Fibroblast of skin of abdomen (primary cell): ENCODE measurements around the gene AEN.

Experiments used
- DNase-seq: peaks from one replicate; pipeline ENCODE4 v3.0.0-alpha.2; 2013

Gene AEN

GRCh38 chr15:88613074-88613944, 7.8 kb upstream of the AEN start:
- DNase-seq, result peak; percentile 36

DNA sequence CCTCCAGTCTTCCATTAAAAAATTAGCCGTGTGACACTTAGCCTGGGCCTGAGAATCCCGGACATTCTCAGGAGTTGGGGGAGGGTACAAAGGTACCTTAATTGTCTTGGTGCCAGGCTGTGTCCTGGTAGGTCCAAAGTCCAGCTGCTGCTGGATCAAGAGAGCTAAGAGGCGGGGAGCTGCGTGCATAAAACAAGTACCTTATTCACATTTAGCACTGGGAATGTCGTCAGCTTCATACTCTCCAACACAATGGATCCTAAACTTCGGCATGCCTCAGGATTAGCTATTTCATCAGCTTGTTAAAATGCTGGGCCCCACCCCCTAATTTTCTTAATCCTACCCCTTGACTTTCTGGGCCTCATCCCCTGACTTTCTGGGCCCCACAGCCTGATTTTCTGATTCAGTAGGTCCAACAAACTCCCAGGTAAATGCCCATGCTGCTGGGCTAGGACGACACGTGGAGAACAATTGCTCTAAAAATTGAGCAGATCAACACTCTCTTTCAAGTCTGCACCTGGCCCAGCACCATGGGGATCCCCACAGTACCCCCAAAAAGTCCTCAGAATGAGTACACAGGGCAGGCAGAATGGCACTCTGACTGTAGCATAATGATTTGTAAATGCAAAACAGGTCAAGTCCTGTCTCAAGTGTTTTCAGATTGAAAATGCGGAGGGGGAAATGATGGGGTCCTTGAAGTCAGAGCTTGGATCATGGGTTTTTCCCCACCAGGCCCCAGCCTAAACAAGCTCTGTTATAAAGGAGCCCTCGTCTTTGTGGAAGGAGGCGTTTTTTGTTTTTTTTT, 5.6 kb upstream of the AEN start:
- DNase-seq, result no peak

- no peak for DNase-seq
Observed at GRCh38 chr15:88616240-88616639, 4.9 kb upstream of the AEN start.

DNA sequence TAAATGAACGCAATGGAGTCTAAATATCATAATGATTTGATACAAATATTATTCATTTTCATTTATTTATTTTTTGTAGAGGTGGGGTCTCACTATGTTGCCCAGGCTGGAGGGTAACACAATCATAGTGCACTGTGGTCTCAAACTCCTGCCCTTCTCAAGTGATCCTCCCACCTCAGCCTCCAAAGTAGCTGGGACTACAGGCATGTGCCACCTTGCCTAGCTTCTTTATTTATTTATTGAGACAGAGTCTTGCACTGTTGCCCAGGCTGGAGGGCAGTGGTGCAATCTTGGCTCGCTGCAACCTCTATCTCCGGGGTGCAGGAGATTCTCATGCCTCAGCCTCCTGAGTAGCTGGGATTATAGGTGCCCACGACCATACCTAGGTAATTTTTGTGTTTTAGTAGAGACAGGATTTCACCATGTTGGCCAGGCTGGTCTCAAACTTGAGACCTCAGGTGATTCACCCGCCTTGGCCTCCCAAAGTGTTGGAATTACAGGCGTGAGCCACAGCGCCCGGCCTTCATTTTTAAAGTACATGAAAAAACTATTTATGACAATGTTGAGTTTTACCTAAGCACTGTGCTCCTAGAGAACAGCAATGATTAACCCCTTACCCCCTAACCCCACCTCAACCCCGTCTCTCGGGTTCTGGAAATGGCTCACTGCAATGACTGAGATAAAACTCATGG, 4.0 kb upstream of the AEN start:
- DNase-seq, result no peak

DNA sequence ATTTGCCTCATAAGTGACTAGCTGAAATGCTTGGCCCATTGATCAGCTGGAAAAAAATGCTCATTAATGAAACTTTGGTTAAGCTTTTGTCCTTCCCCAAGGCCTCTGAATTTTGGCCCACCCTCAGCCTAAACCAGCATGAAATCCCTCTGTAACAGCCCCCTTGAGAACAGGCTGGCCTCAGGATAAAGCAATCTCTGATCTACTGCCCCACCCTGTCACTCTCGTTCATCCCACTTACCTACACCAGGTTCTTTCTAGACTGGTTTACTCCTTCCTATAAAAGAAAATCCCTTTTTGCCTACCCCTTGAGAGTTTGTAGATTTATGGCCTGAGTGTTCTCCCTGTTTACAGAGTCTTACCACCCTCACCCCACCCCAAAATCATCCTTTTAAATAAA, 3.4 kb upstream of the AEN start:
- DNase-seq, result no peak

- DNase-seq, result no peak
Observed at GRCh38 chr15:88618686-88619085, 2.5 kb upstream of the AEN start.

GRCh38 chr15:88619796-88620195, 1.3 kb upstream of the AEN start:
- no peak for DNase-seq

GRCh38 chr15:88621789-88622604, 857 bp downstream of the AEN start:
- peak; percentile 35 for DNase-seq

DNA sequence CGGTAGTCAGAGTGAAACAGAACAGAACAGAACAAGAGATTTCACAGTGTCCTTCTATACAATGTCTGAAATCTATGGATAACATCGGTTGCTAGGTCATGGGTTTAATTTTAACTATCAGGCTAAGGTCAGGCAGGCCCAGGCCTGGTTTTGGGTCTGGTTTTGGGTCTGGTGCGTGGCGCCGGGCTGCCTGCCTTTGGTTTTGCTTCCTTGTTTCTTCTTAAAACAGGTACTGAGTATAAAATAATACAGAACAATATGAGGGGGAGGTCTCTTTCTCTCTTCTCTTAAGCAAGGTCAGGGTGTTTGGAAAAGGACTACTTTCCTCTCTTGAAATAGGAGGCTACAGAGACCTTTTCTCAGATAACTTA, 1.4 kb downstream of the AEN start:
- no peak for DNase-seq

DNA sequence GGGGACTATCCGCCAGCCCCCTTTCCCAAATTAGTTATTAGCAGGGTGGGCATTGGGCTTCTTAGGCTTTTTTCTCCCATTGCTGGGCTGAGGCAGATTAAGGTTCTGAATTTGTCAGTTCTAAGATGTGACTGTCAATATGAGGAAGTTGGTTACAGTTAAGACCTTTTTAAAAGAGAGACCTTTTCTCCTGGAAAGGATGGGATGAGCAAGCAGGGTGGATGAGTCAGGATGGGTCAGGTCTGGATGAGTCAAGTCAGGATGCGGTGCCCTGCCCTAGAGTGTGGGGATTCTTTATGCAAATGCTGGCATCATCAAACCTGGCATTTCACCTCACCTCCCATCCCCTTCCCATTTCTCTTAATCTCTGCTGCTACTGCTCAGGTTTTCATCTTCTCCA, 1.9 kb downstream of the AEN start:
- peak; percentile 72 for DNase-seq

DNA sequence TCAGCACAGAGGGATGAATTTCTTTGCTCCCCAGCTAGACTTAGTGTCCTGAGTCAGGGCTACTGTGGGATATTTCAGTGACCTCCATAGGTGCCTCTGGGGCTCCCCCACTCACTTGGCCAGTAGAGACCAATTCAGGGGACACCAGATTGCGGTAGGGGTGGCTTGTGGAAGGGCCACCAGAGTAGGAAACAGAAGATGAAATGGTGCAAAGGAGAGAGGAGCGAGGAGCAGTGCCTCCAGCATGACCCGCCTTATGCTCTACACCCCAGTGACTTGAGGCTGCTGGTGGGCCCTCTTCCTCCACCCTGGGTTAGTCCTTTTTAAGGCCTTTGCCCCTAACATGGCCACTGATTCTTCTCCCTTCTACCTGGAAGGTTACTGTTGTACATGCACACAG, 2.5 kb downstream of the AEN start:
- DNase-seq, result no peak

- peak; percentile 52 for DNase-seq
Observed at GRCh38 chr15:88624156-88624970, 3.2 kb downstream of the AEN start.

- DNase-seq, result no peak
Observed at GRCh38 chr15:88624971-88625490, 3.9 kb downstream of the AEN start.

- no peak for DNase-seq
Observed at GRCh38 chr15:88625943-88626741, 5.0 kb downstream of the AEN start.

GRCh38 chr15:88627463-88627862, 6.3 kb downstream of the AEN start:
- DNase-seq, result no peak

DNA sequence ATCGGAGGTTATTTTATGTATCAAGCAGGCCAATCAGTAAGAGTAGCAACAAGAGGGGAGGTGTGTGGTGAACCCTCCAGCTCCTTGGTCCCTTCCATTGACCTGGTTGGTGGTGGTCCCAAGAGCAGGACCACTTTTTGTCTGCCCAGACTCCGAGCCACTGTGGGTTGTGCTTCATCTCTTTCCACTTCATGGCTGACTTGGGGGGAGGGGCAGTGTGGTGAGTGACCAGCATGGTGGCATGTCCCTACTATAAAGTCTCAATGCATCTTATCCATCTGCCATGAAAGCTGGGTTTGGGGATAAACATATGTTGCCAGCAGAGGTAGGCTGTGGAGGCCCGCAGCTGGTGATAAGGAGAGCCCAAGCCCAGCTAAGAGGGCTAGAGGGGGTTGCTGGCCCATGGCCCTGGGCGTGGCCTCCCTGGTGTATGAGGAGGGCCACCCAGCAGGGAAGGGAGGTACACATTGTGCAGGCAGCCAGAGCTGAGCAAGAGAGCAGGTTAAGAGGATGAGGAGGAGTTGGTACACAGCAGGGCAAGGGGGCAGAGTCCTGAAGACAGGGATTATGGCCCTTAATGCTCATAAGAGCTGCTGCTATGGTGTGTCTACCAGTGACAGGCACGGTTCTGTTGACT, 7.0 kb downstream of the AEN start:
- no peak for DNase-seq

- DNase-seq, result no peak
Observed at GRCh38 chr15:88629071-88629470, 7.9 kb downstream of the AEN start.

DNA sequence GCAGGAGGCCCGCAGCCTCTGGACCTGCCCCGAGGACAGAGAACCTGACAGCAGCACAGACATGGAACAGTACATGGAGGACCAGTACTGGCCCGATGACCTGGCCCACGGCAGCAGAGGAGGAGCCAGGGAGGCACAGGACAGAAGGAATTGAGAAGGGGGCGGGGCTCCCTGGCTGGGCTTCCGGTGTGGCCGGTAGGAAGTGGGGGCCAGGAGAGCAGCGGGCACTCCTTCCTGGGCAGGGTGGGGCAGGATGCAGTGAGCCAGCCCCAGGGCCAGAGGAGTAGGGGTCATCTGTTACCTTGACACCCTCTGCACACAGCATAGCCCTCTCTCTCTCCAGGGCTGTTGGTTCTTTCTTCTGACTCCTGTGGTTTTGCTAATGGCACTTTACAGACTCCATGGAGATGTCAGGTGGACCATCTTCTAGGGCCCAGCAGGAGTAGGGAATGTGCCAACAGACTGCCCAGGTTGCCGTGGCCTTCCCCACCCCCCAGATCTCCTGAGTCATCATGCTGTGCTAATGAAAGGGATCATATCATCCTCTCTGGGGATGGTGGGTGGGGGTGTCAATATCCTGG, 9.1 kb downstream of the AEN start:
- no peak for DNase-seq

- no peak for DNase-seq
Observed at GRCh38 chr15:88630798-88631463, 9.8 kb downstream of the AEN start.
